Epithelial cell of proximal tubule (primary cell): Measurements from ENCODE around the gene KIZ. TPM values are rescaled to one million over a fixed set of nuclear protein-coding genes. Genes with fewer than 3 reads are reported as not detected.
"Not testable (repeated sequence)": the region's sequence is repeated elsewhere in the genome, so short reads cannot be mapped to it uniquely, and the experiment has no call there.

ENCODE experiments used
- DNase-seq: peaks from one replicate; pipeline ENCODE4 v3.0.0-alpha.2; 2011; ENCODE audit warnings: low read depth
- H3K4me3 ChIP-seq: 2 replicates; pipeline ENCODE4 v1.5.1; 2011; ENCODE audit warnings: low read depth, mild to moderate bottlenecking, low read length
- total RNA-seq: library from RNA; depleted of rRNA; stranded (reverse); fragments of >200 nt; gene quantifications from 2 replicates; pipeline ENCODE4 v1.2.3, GENCODE V29; 2015
- TF ChIP-seq, protein P1 (sequence below): conservative IDR thresholded peaks from 2 replicates; pipeline ENCODE4 v1.5.1; 2012; ENCODE audit warnings: low read depth, mild to moderate bottlenecking, low read length

KIZ gene
- total RNA-seq, 1 donor from 2014 or later, result 4.7 TPM

- TF ChIP-seq, protein P1, sequence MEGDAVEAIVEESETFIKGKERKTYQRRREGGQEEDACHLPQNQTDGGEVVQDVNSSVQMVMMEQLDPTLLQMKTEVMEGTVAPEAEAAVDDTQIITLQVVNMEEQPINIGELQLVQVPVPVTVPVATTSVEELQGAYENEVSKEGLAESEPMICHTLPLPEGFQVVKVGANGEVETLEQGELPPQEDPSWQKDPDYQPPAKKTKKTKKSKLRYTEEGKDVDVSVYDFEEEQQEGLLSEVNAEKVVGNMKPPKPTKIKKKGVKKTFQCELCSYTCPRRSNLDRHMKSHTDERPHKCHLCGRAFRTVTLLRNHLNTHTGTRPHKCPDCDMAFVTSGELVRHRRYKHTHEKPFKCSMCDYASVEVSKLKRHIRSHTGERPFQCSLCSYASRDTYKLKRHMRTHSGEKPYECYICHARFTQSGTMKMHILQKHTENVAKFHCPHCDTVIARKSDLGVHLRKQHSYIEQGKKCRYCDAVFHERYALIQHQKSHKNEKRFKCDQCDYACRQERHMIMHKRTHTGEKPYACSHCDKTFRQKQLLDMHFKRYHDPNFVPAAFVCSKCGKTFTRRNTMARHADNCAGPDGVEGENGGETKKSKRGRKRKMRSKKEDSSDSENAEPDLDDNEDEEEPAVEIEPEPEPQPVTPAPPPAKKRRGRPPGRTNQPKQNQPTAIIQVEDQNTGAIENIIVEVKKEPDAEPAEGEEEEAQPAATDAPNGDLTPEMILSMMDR, result no peak
- H3K4me3 ChIP-seq, result no peak overlapping the region
- DNase-seq, result no peak
Observed at GRCh38 chr20:21161926-21162325, 36.0 kb downstream of the KIZ start.

- DNase-seq, result no peak
- TF ChIP-seq, protein P1, result no peak
- no peak overlapping the region for H3K4me3 ChIP-seq
Observed at GRCh38 chr20:21162631-21163030, 36.7 kb downstream of the KIZ start.

- TF ChIP-seq, protein P1, result no peak
- H3K4me3 ChIP-seq, result no peak overlapping the region
- no peak for DNase-seq
Observed at GRCh38 chr20:21166801-21167200, 40.9 kb downstream of the KIZ start.

GRCh38 chr20:21167261-21167660, 41.4 kb downstream of the KIZ start:
- no peak overlapping the region for H3K4me3 ChIP-seq
- TF ChIP-seq, protein P1, result no peak
- DNase-seq, result no peak

GRCh38 chr20:21168061-21168460, 42.2 kb downstream of the KIZ start:
- DNase-seq, H3K4me3 ChIP-seq: not testable (repeated sequence)

- no peak overlapping the region for H3K4me3 ChIP-seq
- no peak for DNase-seq
- TF ChIP-seq, protein P1, result no peak
Observed at GRCh38 chr20:21172626-21173025, 46.7 kb downstream of the KIZ start.

GRCh38 chr20:21173485-21173884, 47.6 kb downstream of the KIZ start:
- TF ChIP-seq, protein P1, result no peak
- H3K4me3 ChIP-seq, result no peak overlapping the region
- no peak for DNase-seq
